Skeletal muscle satellite cell (primary cell): Measurements from ENCODE around the gene KCNK13. TPM values are rescaled to one million over a fixed set of nuclear protein-coding genes. Genes with fewer than 3 reads are reported as not detected.
"Not testable (repeated sequence)": the region's sequence is repeated elsewhere in the genome, so short reads cannot be mapped to it uniquely, and the experiment has no call there.

Experiments used
- H3K27me3 ChIP-seq: 2 replicates; pipeline ENCODE4 v1.7.0; 2013; ENCODE audit warnings: low read length; ENCODE audit not compliant: control insufficient read depth, insufficient read depth
- H3K36me3 ChIP-seq: 2 replicates; pipeline ENCODE4 v1.7.0; 2013; ENCODE audit warnings: mild to moderate bottlenecking, control low read depth, low read length; ENCODE audit not compliant: insufficient read depth
- H3K4me1 ChIP-seq: 2 replicates; pipeline ENCODE4 v1.7.0; 2013; ENCODE audit warnings: low read length; ENCODE audit not compliant: control insufficient read depth, insufficient read depth
- H3K4me2 ChIP-seq: 2 replicates; pipeline ENCODE4 v1.7.0; 2013; ENCODE audit warnings: mild to moderate bottlenecking, low read length
- H3K4me3 ChIP-seq: 2 replicates; pipeline ENCODE4 v1.7.0; 2013; ENCODE audit warnings: low read length
- H3K9ac ChIP-seq: 2 replicates; pipeline ENCODE4 v1.7.0; 2013; ENCODE audit warnings: mild to moderate bottlenecking, low read depth, low read length, moderate library complexity
- H3K9me3 ChIP-seq: replicated peaks from 2 replicates; pipeline ENCODE4 v1.7.0; 2013; ENCODE audit warnings: mild to moderate bottlenecking, control low read depth, low read length
- small RNA-seq: library from RNA; depleted of rRNA; stranded (forward); fragments of <200 nt; gene quantifications from one replicate; pipeline ENCODE3, GENCODE V24; 2012

Gene KCNK13

DNA sequence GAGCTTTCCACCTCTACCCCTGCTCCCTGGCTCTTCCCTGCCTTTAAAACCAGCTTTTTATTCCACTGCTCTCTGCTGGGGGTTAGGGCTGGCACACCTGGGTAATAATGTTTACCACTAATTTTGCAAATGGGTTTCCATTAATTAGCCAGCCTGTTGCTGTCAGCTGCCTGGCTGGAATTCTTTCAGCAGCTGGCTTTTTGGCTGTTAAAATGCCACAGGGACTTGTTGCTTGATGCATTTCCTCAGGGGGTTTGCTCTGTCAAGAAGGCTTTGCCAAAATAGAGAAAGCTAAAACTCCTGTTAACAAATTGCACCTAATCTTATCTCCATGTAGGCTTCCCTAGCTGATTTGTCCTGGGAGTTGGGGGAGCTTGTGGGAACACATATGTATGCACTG, 142.7 kb downstream of the KCNK13 start:
- H3K36me3 ChIP-seq, result no peaks in the 10 kb centered on the region
- no peak overlapping the region for H3K4me3 ChIP-seq
- H3K9me3 ChIP-seq, result no peaks in the 10 kb centered on the region
- H3K27me3 ChIP-seq, result no peaks in the 10 kb centered on the region
- H3K4me2 ChIP-seq, result no peak overlapping the region
- no peaks in the 10 kb centered on the region for H3K4me1 ChIP-seq
- H3K9ac ChIP-seq, result no peak overlapping the region

DNA sequence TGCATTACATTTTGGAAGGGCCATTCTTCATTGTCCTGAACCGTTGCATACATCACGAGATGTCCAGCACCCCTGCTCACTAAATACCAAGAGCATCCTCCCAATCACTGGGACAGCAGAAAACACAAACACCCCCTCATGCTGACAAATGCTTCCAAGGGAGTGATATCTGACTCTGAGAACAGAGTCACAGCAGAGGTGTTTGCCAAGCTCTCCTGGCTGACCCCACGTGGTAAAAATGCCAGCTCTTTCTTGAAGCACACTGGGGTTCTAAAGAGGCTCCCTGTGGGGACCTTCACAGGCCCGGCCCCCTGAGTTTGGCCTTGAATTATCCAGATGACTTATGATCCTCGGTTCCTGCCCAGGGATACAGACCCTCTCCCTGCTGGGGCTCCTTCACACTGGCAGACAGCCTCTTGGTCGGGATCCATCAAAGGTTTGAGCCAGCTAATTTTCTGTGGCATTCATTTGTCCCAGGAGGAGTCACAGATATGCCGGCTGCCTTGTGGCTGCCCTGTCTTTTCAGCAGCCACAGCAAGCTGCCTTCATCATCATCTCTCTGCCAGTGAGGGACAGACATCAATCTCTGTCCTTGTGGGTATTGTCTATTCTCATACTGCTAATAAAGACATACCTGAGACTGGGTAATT, 151.4 kb downstream of the KCNK13 start:
- Histone ChIP-seq H3K9me3 (no peaks in the 10 kb centered on the region), H3K4me1 (no peaks in the 10 kb centered on the region), H3K36me3 (no peaks in the 10 kb centered on the region), H3K9ac (no peak overlapping the region), H3K4me2 (no peak overlapping the region), H3K27me3 (peaks cover 3% of the 10 kb centered on the region), H3K4me3 (no peak overlapping the region)

DNA sequence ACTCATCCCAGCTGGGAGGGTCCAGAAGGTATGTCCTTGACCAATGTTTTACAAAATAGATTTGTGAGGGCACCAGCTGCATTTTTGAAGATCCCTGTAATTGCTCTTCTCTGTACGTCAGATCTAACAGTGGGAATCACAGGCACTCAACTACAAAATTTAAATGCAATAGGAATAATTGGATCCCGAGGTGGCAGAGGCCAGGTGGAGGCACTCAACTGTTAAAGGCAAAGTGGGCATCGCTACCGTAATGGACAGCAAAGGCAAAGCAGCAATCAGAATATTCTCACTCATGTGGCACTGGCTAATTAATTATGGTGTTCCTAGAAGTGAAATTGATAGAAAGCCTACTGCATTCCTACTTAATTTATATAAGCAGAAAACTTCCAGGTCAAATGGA, 166.7 kb downstream of the KCNK13 start:
- H3K9ac ChIP-seq, result no peak overlapping the region

DNA sequence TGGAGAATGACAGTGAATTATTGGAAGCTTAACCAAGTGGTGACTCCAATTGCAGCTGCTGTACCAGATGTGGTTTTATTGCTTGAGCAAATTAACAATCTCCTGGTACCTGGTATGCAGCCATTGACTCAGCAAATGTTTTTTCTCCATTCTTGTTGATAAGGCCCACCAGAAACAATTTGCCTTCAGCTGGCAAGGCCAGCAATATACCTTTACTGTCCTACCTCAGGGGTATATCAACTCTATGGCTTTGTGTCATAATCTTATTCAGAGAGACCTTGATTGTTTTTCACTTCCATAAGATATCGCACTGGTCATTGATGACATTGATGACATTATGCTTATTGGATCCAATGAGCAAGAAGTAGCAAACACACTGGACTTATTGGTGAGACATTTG, 168.1 kb downstream of the KCNK13 start:
- H3K4me1 ChIP-seq, H3K9me3 ChIP-seq, H3K36me3 ChIP-seq, H3K4me2 ChIP-seq, H3K9ac ChIP-seq, H3K4me3 ChIP-seq, H3K27me3 ChIP-seq: not testable (repeated sequence)

More for the DNA sequence above, 166.7 kb downstream of the KCNK13 start:
- Histone ChIP-seq H3K4me2 (no peak overlapping the region), H3K4me1 (no peaks in the 10 kb centered on the region), H3K36me3 (no peaks in the 10 kb centered on the region), H3K27me3 (peaks cover 6% of the 10 kb centered on the region), H3K4me3 (no peak overlapping the region), H3K9me3 (no peaks in the 10 kb centered on the region)

Small RNAs within 50 kb of the gene (small RNA-seq; reads per million reads assigned to genes)
- not detected for gene RF00019
